AML-193 (cell line): ENCODE results near the gene GUCD1.

ENCODE experiments used
- DNase-seq, 2 experiments: peaks; one replicate each; lab custom pipeline; 2025; lab: John Stamatoyannopoulos, UW

GUCD1 gene

DNA sequence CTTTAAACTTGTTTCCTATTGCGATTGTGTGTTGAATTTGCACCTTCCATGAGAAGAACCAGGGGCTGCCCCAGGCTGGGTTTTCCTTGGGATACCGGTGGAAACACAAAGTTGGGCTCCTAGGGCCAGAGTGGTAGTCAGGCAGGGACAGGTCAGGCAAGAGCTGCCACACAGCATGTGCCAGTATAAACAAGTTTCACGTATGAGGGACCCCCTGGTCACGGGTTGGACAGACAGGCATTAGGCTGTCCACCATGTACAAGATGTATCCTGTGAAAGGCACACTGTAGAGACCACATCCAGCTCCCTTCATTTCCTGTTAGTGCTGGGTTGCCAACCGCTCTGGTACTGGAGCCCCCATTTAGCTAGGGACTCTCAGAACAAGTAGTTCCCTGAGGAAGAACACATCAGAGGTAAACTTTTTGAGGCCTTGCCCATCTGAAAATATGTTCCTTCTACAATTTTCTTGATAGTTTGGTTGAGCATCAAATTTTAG is 51.0 kb downstream of the GUCD1 start:
- DNase-seq, result no peak

- peak; percentile 86 for DNase-seq
Observed at GRCh38 chr22:24503137-24503842, 51.6 kb downstream of the GUCD1 start.

GRCh38 chr22:24502541-24502940 is 52.4 kb downstream of the GUCD1 start:
- DNase-seq, result no peak

- DNase-seq, result no peak
Observed at GRCh38 chr22:24502034-24502433, 52.9 kb downstream of the GUCD1 start.

GRCh38 chr22:24501301-24502005 is 53.5 kb downstream of the GUCD1 start:
- DNase-seq, result no peak

GRCh38 chr22:24500277-24500820 is 54.6 kb downstream of the GUCD1 start:
- DNase-seq, result no peak

DNA sequence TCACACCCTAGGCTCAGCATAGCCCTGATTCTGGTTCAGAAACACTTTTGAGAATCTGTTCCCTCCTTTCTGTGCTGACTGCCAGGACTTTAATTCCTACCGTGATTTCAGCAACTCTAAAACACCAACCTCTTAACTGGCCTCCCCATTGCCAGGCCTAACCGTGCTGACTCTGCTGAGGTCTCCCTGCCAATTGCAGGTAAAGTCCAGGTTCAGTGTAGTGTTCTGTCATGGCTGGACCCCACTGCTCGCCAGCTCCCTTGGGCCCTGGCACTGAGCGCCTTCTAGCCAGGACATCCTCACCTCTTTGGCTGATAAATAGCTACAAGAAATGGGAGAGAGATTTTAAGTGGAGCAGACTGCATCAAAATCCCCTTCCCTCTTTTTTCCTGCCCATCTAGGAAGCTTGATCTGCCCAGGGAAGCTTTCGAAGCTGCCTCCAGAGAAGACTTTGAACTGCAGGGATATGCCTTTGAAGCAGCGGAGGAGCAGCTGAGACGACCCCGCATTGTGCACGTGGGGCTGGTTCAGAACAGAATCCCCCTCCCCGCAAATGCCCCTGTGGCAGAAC is 55.1 kb downstream of the GUCD1 start:
- DNase-seq, result no peak

- DNase-seq, result no peak
Observed at GRCh38 chr22:24498824-24499223, 56.1 kb downstream of the GUCD1 start.

- peak; percentile 50 to 56 for DNase-seq
Observed at GRCh38 chr22:24497841-24498258, 57.1 kb downstream of the GUCD1 start.

DNA sequence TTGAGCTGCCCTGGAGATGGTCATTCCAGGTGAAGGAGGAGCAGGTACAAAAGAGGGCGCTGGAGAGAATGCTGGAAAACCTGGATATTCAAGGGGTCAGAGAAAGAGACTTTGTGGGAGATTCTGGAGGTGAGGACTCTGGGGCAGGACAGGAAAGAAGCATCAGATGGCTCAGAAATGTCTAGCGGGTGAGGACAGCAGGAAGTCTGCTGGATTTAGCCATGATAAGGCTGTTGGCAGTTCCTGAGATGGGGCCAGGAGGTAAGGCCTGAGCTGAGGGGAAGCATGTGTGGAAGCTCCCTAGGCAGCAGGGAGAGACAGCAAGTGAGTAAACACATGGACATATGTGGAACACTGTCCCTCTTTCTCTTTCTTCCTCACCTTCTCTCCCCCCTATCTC is 58.3 kb downstream of the GUCD1 start:
- no peak for DNase-seq

- no peak for DNase-seq
Observed at GRCh38 chr22:24496234-24496633, 58.7 kb downstream of the GUCD1 start.

GRCh38 chr22:24495365-24495675 is 59.6 kb downstream of the GUCD1 start:
- DNase-seq, result no peak

GRCh38 chr22:24494528-24495364 is 60.2 kb downstream of the GUCD1 start, which contains the start of gene UPB1:
Gene UPB1 (plus strand): TSS chr22:24495332. CDS start chr22:24495404, 72 bp downstream.
- DNase-seq, result no peak

GRCh38 chr22:24494167-24494527 is 60.8 kb downstream of the GUCD1 start:
- DNase-seq, result no peak

- no peak for DNase-seq
Observed at GRCh38 chr22:24492391-24492790, 62.5 kb downstream of the GUCD1 start.
